K562 (cell line): Measurements from ENCODE around the gene CHD3.

ENCODE experiments used
- KLF16 ChIP-seq: IDR thresholded peaks from 2 replicates; pipeline ENCODE4 v1.6.1; 2016; ENCODE audit warnings: antibody characterized with exemption
- POLR2A ChIP-seq: fragments of 450-650 bp; conservative IDR thresholded peaks from 2 replicates; pipeline ENCODE4 v1.6.1; 2016
- RCOR1 ChIP-seq, 2 experiments: IDR thresholded peaks; 2 replicates each; pipeline ENCODE4 v1.6.1; 2012; ENCODE audit warnings: low read depth in 2 of 2, low read length in 2 of 2, borderline replicate concordance in 1 of 2, improper control_type of control experiment in 1 of 2
- REST ChIP-seq, 2 experiments: fragments of 450-650 bp; formaldehyde crosslinking in 1 of 2; IDR thresholded peaks; 2 replicates each; pipeline versions ENCODE4 v1.4.0 to v1.6.1; 2014 to 2020; ENCODE audit warnings: mild to moderate bottlenecking in 2 of 2, borderline replicate concordance in 1 of 2, low read depth in 1 of 2
- USF2 ChIP-seq: sonication (generic); formaldehyde crosslinking; IDR thresholded peaks from 2 replicates; pipeline ENCODE4 v1.5.0; 2020; ENCODE audit warnings: missing genetic modification reagents
- YY1 ChIP-seq, 3 experiments: IDR thresholded peaks; 2 replicates each; pipeline ENCODE4 v1.6.1; 2011; ENCODE audit warnings: low read length in 2 of 3, mild to moderate bottlenecking in 2 of 3, moderate library complexity in 2 of 3, borderline replicate concordance in 1 of 3, control low read depth in 1 of 3, low read depth in 1 of 3; ENCODE audit not compliant: insufficient read depth in 3 of 3, insufficient replicate concordance in 2 of 3, control insufficient read depth in 1 of 3, insufficient read length in 1 of 3; ENCODE audit errors: extremely low read depth in 1 of 3
- ZNF354B ChIP-seq: fragments of 250-450 bp; sonication (Bioruptor Pico); IDR thresholded peaks from 2 replicates; pipeline ENCODE4 v1.4.0; 2020

- no peak for TF ChIP-seq ZNF354B (CRISPR knock-in tag)
- no peak for TF ChIP-seq USF2 (CRISPR knock-in tag)
- no peak for TF ChIP-seq RCOR1 (IDR thresholded peaks at IDR 0.05; ENCODE audit: borderline replicate concordance in 1 of 2, low read depth in 2 of 2, low read length in 2 of 2)
- TF ChIP-seq KLF16, result no peak
- TF ChIP-seq REST (IDR thresholded peaks at IDR 0.05; ENCODE audit: borderline replicate concordance), result no peak
- no peak for TF ChIP-seq REST (CRISPR knock-in tag; IDR thresholded peaks at IDR 0.05; ENCODE audit: low read depth)
- TF ChIP-seq YY1 (IDR thresholded peaks at IDR 0.05; ENCODE audit: borderline replicate concordance in 1 of 3, control insufficient read depth in 1 of 3, extremely low read depth in 1 of 3, insufficient read depth in 3 of 3, insufficient read length in 1 of 3, insufficient replicate concordance in 2 of 3, low read depth in 1 of 3, low read length in 2 of 3), result no peak
- TF ChIP-seq POLR2A, result no peak
Measured at GRCh38 chr17:7910281-7910680, 21.7 kb downstream of the CHD3 start.
